ENCODE data around the gene HNRNPUL2.
"Not testable (repeated sequence)": the region's sequence is repeated elsewhere in the genome, so short reads cannot be mapped to it uniquely, and the experiment has no call there.

HNRNPUL2 gene

GRCh38 chr11:62755086-62755615 lies 27.9 kb upstream of the HNRNPUL2 start:
- TF ChIP-seq ZFX (IDR thresholded peaks at IDR 0.05; ENCODE audit: borderline replicate concordance) (no peak), CTCF (IDR thresholded peaks at IDR 0.05) (no peak)
- H3K27ac ChIP-seq, result peak overlapping the region; percentile 80

- peak within 1 kb of the TSS; percentile 80 for H3K27ac ChIP-seq
- TF ChIP-seq CTCF (IDR thresholded peaks at IDR 0.05), result no peak
- TF ChIP-seq ZFX (IDR thresholded peaks at IDR 0.05; ENCODE audit: borderline replicate concordance), result no peak
Measured at GRCh38 chr11:62753736-62754603, 26.7 kb upstream of the HNRNPUL2 start, which contains the start of gene ZBTB3. Gene ZBTB3 (minus strand): TSS chr11:62754160. CDS start chr11:62753664, 496 bp downstream.

- peak overlapping the region; percentile 80 for H3K27ac ChIP-seq
- TF ChIP-seq CTCF (IDR thresholded peaks at IDR 0.05), result no peak
- no peak for TF ChIP-seq ZFX (IDR thresholded peaks at IDR 0.05; ENCODE audit: borderline replicate concordance)
Measured at GRCh38 chr11:62752994-62753735, 25.9 kb upstream of the HNRNPUL2 start.

GRCh38 chr11:62752177-62752785 lies 25.0 kb upstream of the HNRNPUL2 start:
- no peak for TF ChIP-seq ZFX (IDR thresholded peaks at IDR 0.05; ENCODE audit: borderline replicate concordance)
- no peak for TF ChIP-seq CTCF (IDR thresholded peaks at IDR 0.05)
- H3K27ac ChIP-seq, result no peak overlapping the region

GRCh38 chr11:62749931-62750330 lies 22.7 kb upstream of the HNRNPUL2 start:
- H3K27ac ChIP-seq, result not testable (repeated sequence)

- TF ChIP-seq CTCF (IDR thresholded peaks at IDR 0.05) (no peak), ZFX (IDR thresholded peaks at IDR 0.05; ENCODE audit: borderline replicate concordance) (no peak)
- H3K27ac ChIP-seq, result no peak overlapping the region
Measured at GRCh38 chr11:62747475-62748160, 20.4 kb upstream of the HNRNPUL2 start.

GRCh38 chr11:62737196-62737595 lies 9.9 kb upstream of the HNRNPUL2 start:
- no peak for TF ChIP-seq ZFX (IDR thresholded peaks at IDR 0.05; ENCODE audit: borderline replicate concordance)
- no peak for TF ChIP-seq CTCF (IDR thresholded peaks at IDR 0.05)
- H3K27ac ChIP-seq, result no peak overlapping the region
